DOHH2 (cell line): ENCODE results near the gene TMEM131.

Experiments used
- CTCF ChIP-seq: fragments of 200-600 bp; sonication (generic); IDR thresholded peaks from one replicate; pipeline ENCODE4 v1.5.1; 2014; ENCODE audit warnings: antibody characterized with exemption, mild to moderate bottlenecking, low read depth, low read length; ENCODE audit not compliant: poor library complexity, severe bottlenecking
- EZH2phosphoT487 ChIP-seq: fragments of 200-600 bp; sonication (generic); IDR thresholded peaks from 2 replicates; pipeline ENCODE4 v1.6.1; 2017; ENCODE audit warnings: borderline replicate concordance, mild to moderate bottlenecking, antibody characterized with exemption, low read length, moderate library complexity, mixed read lengths

- TF ChIP-seq CTCF (no peak), EZH2phosphoT487 (no peak)
Observed at GRCh38 chr2:97994476-97994875, 1.3 kb downstream of the TMEM131 start.
